NCI-H146 treated with DMSO at 0.1 percent for 48 hours (cell line): Measurements from ENCODE around the gene DLG4.
"Not testable (repeated sequence)": the region's sequence is repeated elsewhere in the genome, so short reads cannot be mapped to it uniquely, and the experiment has no call there.

ENCODE experiments used
- DNase-seq: peaks from one replicate; lab custom pipeline; 2025; ENCODE audit not compliant: unreplicated experiment; lab: John Stamatoyannopoulos, UW

Gene DLG4

GRCh38 chr17:7190276-7190917 is 29.2 kb downstream of the DLG4 start:
- no peak for DNase-seq

- no peak for DNase-seq
These were observed 33.4 kb downstream of the DLG4 start for GRCh38 chr17:7186241-7186640.

GRCh38 chr17:7184647-7185046 is 35.0 kb downstream of the DLG4 start:
- no peak for DNase-seq

GRCh38 chr17:7184091-7184488 is 35.5 kb downstream of the DLG4 start:
- DNase-seq = no peak

- DNase-seq = no peak
These were observed 36.1 kb downstream of the DLG4 start for GRCh38 chr17:7183433-7184090.

- DNase-seq = not testable (repeated sequence)
These were observed 37.5 kb downstream of the DLG4 start for GRCh38 chr17:7182101-7182500.

- DNase-seq = no peak
These were observed 40.0 kb downstream of the DLG4 start, which contains the start of gene ASGR1 for GRCh38 chr17:7179317-7180254. Gene ASGR1, minus strand, starts transcription at chr17:7179370. Its CDS starts 807 bp downstream, at chr17:7178563.

- DNase-seq = no peak
These were observed 40.7 kb downstream of the DLG4 start for GRCh38 chr17:7178973-7179316.

GRCh38 chr17:7177954-7178477 is 41.6 kb downstream of the DLG4 start:
- DNase-seq = peak; percentile 22

GRCh38 chr17:7177191-7177953 is 42.3 kb downstream of the DLG4 start:
- DNase-seq = peak; percentile 23

- no peak for DNase-seq
These were observed 42.8 kb downstream of the DLG4 start for GRCh38 chr17:7176841-7177190.

- DNase-seq = no peak
These were observed 43.4 kb downstream of the DLG4 start for GRCh38 chr17:7176107-7176840.

GRCh38 chr17:7175330-7175733 is 44.3 kb downstream of the DLG4 start:
- no peak for DNase-seq

GRCh38 chr17:7174603-7175326 is 44.9 kb downstream of the DLG4 start:
- no peak for DNase-seq

- peak; percentile 46 for DNase-seq
These were observed 45.7 kb downstream of the DLG4 start for GRCh38 chr17:7173687-7174602.

GRCh38 chr17:7172522-7173191 is 47.0 kb downstream of the DLG4 start:
- not testable (repeated sequence) for DNase-seq

- not testable (repeated sequence) for DNase-seq
These were observed 50.1 kb downstream of the DLG4 start for GRCh38 chr17:7169565-7169908.
